GM12864 (cell line): ENCODE measurements around the gene PCNX2.

Experiments used
- DNase-seq: peaks from one replicate; pipeline ENCODE4 v3.0.0-alpha.2; 2011; ENCODE audit warnings: low read depth
- H3K4me3 ChIP-seq: 2 replicates; pipeline ENCODE4 v1.5.1; 2011; ENCODE audit warnings: mild to moderate bottlenecking, low read depth, low read length, control low read depth
- CTCF ChIP-seq: IDR thresholded peaks from 2 replicates; pipeline ENCODE4 v1.5.1; 2011; ENCODE audit warnings: low read depth, mild to moderate bottlenecking, moderate library complexity, low read length, control low read depth, inconsistent platforms; ENCODE audit errors: missing control alignments

PCNX2 gene

DNA sequence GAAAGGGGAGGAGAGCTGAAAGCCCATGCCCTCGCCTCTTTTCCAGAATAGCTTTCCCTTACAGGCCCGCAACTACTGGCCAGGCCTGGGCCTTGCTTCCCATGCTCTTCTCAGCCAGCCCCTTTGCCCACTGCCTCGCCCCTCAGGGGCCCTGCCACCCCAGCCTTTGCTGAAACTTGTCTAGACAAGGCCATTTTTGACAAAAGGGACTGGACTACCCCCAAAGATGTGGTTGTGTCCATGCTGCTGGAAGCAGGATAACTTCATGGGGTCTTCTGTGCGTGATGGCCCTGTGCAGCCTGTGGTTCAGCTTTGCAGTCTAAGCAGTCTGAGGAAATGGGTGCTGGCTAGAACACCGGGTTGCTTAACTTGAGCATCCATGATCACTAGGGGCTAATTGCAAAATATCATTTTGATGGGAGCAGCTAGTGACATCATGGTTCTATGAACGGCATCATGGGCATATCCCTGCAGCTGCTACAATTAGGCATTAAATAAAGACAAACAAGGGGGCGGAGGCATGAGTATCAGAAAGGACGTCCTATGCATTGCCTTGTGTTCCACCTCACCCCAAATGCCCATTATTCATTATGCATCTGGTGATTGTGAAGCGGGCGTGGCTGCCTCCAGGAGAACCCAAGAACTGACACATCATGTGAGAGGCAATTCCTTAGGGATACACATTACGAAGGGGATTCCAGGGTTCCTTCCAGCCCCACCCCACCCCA lies 308.3 kb downstream of the PCNX2 start:
- DNase-seq: no peak
- H3K4me3 ChIP-seq: no peak overlapping the region
- no peak for TF ChIP-seq CTCF

- no peak overlapping the region for H3K4me3 ChIP-seq
- no peak for DNase-seq
- TF ChIP-seq CTCF: no peak
Measured at GRCh38 chr1:232986527-232986922, 309.0 kb downstream of the PCNX2 start.

DNA sequence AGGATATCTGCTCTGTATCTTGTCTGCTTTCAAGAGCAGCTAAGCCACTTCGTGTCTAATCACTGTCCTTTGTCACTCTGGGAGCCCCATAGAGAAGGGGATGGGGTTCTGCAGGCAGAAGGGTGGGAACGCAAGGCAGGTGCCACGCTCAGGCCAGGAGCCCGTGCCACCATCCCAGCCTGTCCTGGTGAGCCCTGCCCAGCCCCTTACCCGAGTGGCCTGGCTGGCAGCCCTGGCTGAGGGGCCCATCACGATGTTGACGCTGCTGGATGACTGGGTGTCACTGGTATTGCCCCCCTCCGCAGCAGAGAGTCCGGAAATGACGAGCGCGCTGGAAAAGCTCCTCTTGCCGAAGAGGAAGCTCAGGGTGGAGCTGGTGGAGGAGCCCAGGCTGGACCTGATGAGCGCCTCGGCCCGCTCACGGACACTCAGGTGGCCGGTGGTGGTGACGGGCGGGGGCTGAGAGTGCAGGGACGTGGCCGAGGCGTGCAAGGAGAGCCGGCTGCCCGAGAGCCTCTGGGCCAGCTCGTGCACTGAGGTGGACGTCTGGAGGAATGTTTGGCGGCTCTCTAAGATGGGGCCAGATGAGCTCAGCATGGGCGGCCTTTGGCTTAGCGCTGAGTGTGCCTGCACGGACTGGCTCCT lies 309.5 kb downstream of the PCNX2 start:
- H3K4me3 ChIP-seq: no peak overlapping the region
- TF ChIP-seq CTCF: no peak
- DNase-seq: no peak

GRCh38 chr1:232984577-232985425 lies 310.7 kb downstream of the PCNX2 start:
- H3K4me3 ChIP-seq: no peak overlapping the region
- DNase-seq: no peak
- TF ChIP-seq CTCF: no peak

GRCh38 chr1:232983817-232984567 lies 311.5 kb downstream of the PCNX2 start:
- H3K4me3 ChIP-seq: no peak overlapping the region
- no peak for DNase-seq

DNA sequence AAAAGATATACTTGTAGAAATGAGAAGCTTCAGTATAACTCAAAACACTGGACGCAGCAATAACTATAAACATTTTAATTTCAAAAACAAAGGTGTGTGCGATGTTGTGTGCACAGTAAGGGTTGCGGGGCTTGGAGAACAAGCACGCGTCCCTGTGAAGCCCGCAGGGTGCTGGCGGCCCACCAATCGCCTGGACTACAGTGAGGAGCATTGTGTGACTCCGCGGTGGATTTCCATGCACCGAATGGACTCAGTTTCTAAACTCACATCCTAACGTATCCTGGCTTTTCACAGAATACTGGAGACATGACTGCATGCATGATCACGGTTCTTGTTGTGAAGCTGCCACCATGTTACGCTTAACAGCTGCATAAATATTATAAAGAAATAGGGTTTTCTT lies 312.1 kb downstream of the PCNX2 start:
- no peak overlapping the region for H3K4me3 ChIP-seq
- TF ChIP-seq CTCF: no peak
- DNase-seq: no peak

More at GRCh38 chr1:232983817-232984567, 311.5 kb downstream of the PCNX2 start:
- no peak for TF ChIP-seq CTCF
